HEK293T (cell line): Measurements from ENCODE around the gene ITGB2.

Experiments used
- ARNT ChIP-seq: fragments of 450-650 bp; IDR thresholded peaks from 2 replicates; pipeline ENCODE4 v1.6.1; 2017; ENCODE audit warnings: mild to moderate bottlenecking
- BHLHE40 ChIP-seq: fragments of 450-650 bp; IDR thresholded peaks from 2 replicates; pipeline ENCODE4 v1.6.1; 2016; ENCODE audit warnings: mild to moderate bottlenecking, moderate library complexity, borderline replicate concordance
- FOXM1 ChIP-seq: fragments of 450-650 bp; IDR thresholded peaks from 2 replicates; pipeline ENCODE4 v1.6.1; 2017; ENCODE audit warnings: mild to moderate bottlenecking, borderline replicate concordance
- HDGF ChIP-seq: fragments of 450-650 bp; IDR thresholded peaks from 2 replicates; pipeline ENCODE4 v1.6.1; 2017; ENCODE audit warnings: antibody characterized with exemption, borderline replicate concordance
- LEF1 ChIP-seq: fragments of 450-650 bp; IDR thresholded peaks from 2 replicates; pipeline ENCODE4 v1.6.1; 2017; ENCODE audit warnings: mild to moderate bottlenecking, borderline replicate concordance
- NFRKB ChIP-seq: fragments of 450-650 bp; IDR thresholded peaks from 2 replicates; pipeline ENCODE4 v1.6.1; 2016; ENCODE audit warnings: mild to moderate bottlenecking, moderate library complexity
- PKNOX1 ChIP-seq: fragments of 450-650 bp; IDR thresholded peaks from 2 replicates; pipeline ENCODE4 v1.6.1; 2016
- SP1 ChIP-seq: fragments of 450-650 bp; IDR thresholded peaks from 2 replicates; pipeline ENCODE4 v1.6.1; 2017
- SUZ12 ChIP-seq: fragments of 450-650 bp; IDR thresholded peaks from 2 replicates; pipeline ENCODE4 v1.6.1; 2016; ENCODE audit warnings: mild to moderate bottlenecking

GRCh38 chr21:44853601-44854390 is 66.9 kb downstream of the ITGB2 start:
- TF ChIP-seq LEF1: no peak
- no peak for TF ChIP-seq NFRKB
- TF ChIP-seq FOXM1: no peak
- TF ChIP-seq SP1: no peak
- no peak for TF ChIP-seq ARNT
- no peak for TF ChIP-seq PKNOX1
- TF ChIP-seq BHLHE40: no peak
- TF ChIP-seq SUZ12: no peak
- no peak for TF ChIP-seq HDGF
